IMR-90 (cell line): ENCODE data around the gene NELL2. TPM values are rescaled to one million over a fixed set of nuclear protein-coding genes. Genes with fewer than 3 reads are reported as not detected.

Experiments
- ATAC-seq: fragments of 200-7000 bp; cut with Tn5 transposase; 2 replicates; pipeline ENCODE4 v1.9.1; 2020; ENCODE audit warnings: low read depth, mild to moderate bottlenecking, moderate library complexity
- BruUV-seq: library from RNA; stranded (reverse); fragments of 400-500 nt; replicated peaks from 2 replicates; lab custom pipeline; 2021; lab: Mats Ljungman, UMichigan
- CTCF ChIA-PET: fragments of 300-600 bp; formaldehyde crosslinking; extraction: SDS; loops from one replicate; lab custom pipeline; 2021; ENCODE audit warnings: antibody characterized with exemption; lab: Yijun Ruan, JAX
- POLR2A ChIA-PET: fragments of 300-600 bp; sonication (Branson Sonifier 250); formaldehyde crosslinking; loops from one replicate; lab custom pipeline; 2022; ENCODE audit warnings: antibody characterized with exemption; ENCODE audit not compliant: unreplicated experiment; lab: Charles Lee
- DNase-seq: peaks from one replicate; pipeline ENCODE4 v3.0.0; 2013
- H2AFZ ChIP-seq: replicated peaks from 2 replicates; pipeline ENCODE3; 2013; ENCODE audit warnings: low read length, mild to moderate bottlenecking; ENCODE audit not compliant: poor library complexity
- H2AK5ac ChIP-seq: 2 replicates; pipeline ENCODE4 v1.6.1; 2013; ENCODE audit warnings: low read depth, low read length, inconsistent platforms
- H2AK9ac ChIP-seq: replicated peaks from 2 replicates; pipeline ENCODE3; 2013; ENCODE audit warnings: mild to moderate bottlenecking, low read depth, low read length, moderate library complexity; ENCODE audit not compliant: poor library complexity
- H2BK120ac ChIP-seq: 2 replicates; pipeline ENCODE4 v1.6.1; 2013; ENCODE audit warnings: low read depth, low read length, inconsistent platforms
- H2BK15ac ChIP-seq: 3 replicates; pipeline ENCODE4 v1.6.1; 2013; ENCODE audit warnings: low read depth, low read length, inconsistent platforms
- H2BK20ac ChIP-seq: 2 replicates; pipeline ENCODE4 v1.6.1; 2013; ENCODE audit warnings: low read depth, mild to moderate bottlenecking, inconsistent platforms, low read length, moderate library complexity
- H2BK5ac ChIP-seq: 2 replicates; pipeline ENCODE4 v1.6.1; 2013; ENCODE audit warnings: mild to moderate bottlenecking, low read depth, low read length, inconsistent platforms; ENCODE audit not compliant: poor library complexity, severe bottlenecking
- H3K14ac ChIP-seq: replicated peaks from 2 replicates; pipeline ENCODE4 v1.6.1; 2013; ENCODE audit warnings: low read depth, low read length, inconsistent platforms
- H3K18ac ChIP-seq: 2 replicates; pipeline ENCODE4 v1.6.1; 2013; ENCODE audit warnings: low read depth, low read length, control low read depth
- H3K23ac ChIP-seq: 2 replicates; pipeline ENCODE4 v1.6.1; 2013; ENCODE audit warnings: low read depth, low read length, inconsistent platforms
- H3K27ac ChIP-seq: 2 replicates; pipeline ENCODE4 v1.5.1; 2013; ENCODE audit warnings: mild to moderate bottlenecking, control low read depth, low read length; ENCODE audit not compliant: insufficient read depth
- H3K27me3 ChIP-seq: 2 replicates; pipeline ENCODE4 v1.6.1; 2013; ENCODE audit warnings: low read length; ENCODE audit not compliant: control insufficient read depth, insufficient read depth
- H3K36me3 ChIP-seq: 2 replicates; pipeline ENCODE4 v1.6.1; 2013; ENCODE audit warnings: low read length, mixed read lengths; ENCODE audit not compliant: control insufficient read depth, insufficient read depth
- H3K4ac ChIP-seq: 2 replicates; pipeline ENCODE4 v1.6.1; 2013; ENCODE audit warnings: low read depth, low read length, inconsistent platforms
- H3K4me1 ChIP-seq: 2 replicates; pipeline ENCODE4 v1.6.1; 2013; ENCODE audit warnings: low read length, mixed read lengths; ENCODE audit not compliant: control insufficient read depth, insufficient read depth
- H3K4me2 ChIP-seq: 2 replicates; pipeline ENCODE4 v1.6.1; 2013; ENCODE audit warnings: low read depth, mild to moderate bottlenecking, control low read depth, low read length, moderate library complexity
- H3K4me3 ChIP-seq: 2 replicates; pipeline ENCODE4 v1.5.1; 2013; ENCODE audit warnings: low read depth, mild to moderate bottlenecking, control low read depth, low read length, moderate library complexity; ENCODE audit not compliant: insufficient read depth
- H3K56ac ChIP-seq: 2 replicates; pipeline ENCODE4 v1.6.1; 2013; ENCODE audit warnings: low read length, inconsistent platforms; ENCODE audit not compliant: insufficient read depth; ENCODE audit errors: extremely low read depth
- H3K79me1 ChIP-seq, 2 experiments: 2 replicates each; pipeline ENCODE4 v1.6.1; 2013; ENCODE audit warnings: low read length in 2 of 2, inconsistent platforms in 1 of 2, low read depth in 1 of 2
- H3K9ac ChIP-seq: 2 replicates; pipeline ENCODE4 v1.6.1; 2013; ENCODE audit warnings: low read depth, low read length, control low read depth
- H3K9me1 ChIP-seq: 2 replicates; pipeline ENCODE4 v1.6.1; 2013; ENCODE audit warnings: low read length, inconsistent platforms; ENCODE audit not compliant: insufficient read depth
- H3K9me3 ChIP-seq: 2 replicates; pipeline ENCODE4 v1.6.1; 2013; ENCODE audit warnings: low read length; ENCODE audit not compliant: control insufficient read depth, insufficient read depth
- H4K20me1 ChIP-seq: 2 replicates; pipeline ENCODE4 v1.6.1; 2013; ENCODE audit warnings: low read length, inconsistent platforms; ENCODE audit not compliant: insufficient read depth
- H4K5ac ChIP-seq: 2 replicates; pipeline ENCODE4 v1.6.1; 2013; ENCODE audit warnings: mild to moderate bottlenecking, low read depth, low read length, control low read depth
- H4K8ac ChIP-seq, 2 experiments: 2 replicates each; pipeline ENCODE4 v1.6.1; 2013; ENCODE audit warnings: low read depth in 2 of 2, low read length in 2 of 2, control low read depth in 1 of 2, inconsistent platforms in 1 of 2
- H4K91ac ChIP-seq: 2 replicates; pipeline ENCODE4 v1.6.1; 2013; ENCODE audit warnings: low read depth, low read length, inconsistent platforms; ENCODE audit not compliant: insufficient read depth
- BHLHE40 ChIP-seq: fragments of 150-350 bp; IDR thresholded peaks from 2 replicates; pipeline ENCODE4 v1.6.1; 2016; ENCODE audit warnings: mild to moderate bottlenecking, low read depth, low read length
- POLR2A ChIP-seq: IDR thresholded peaks from 2 replicates; pipeline ENCODE4 v1.6.1; 2012; ENCODE audit warnings: mild to moderate bottlenecking, low read depth, low read length
- RAD21 ChIP-seq: IDR thresholded peaks from 2 replicates; pipeline ENCODE4 v1.6.1; 2012; ENCODE audit warnings: low read length, improper control_type of control experiment
- RCOR1 ChIP-seq: IDR thresholded peaks from 2 replicates; pipeline ENCODE4 v1.6.1; 2012; ENCODE audit warnings: mild to moderate bottlenecking, low read length, improper control_type of control experiment; ENCODE audit not compliant: insufficient replicate concordance
- WGBS, 2 experiments: methylation state at CpG; one replicate each; pipeline versions ENCODE4 v1.1.5 to v1.1.7; 2013; ENCODE audit warnings: missing lambda C conversion rate in 2 of 2; ENCODE audit not compliant: insufficient read length in 1 of 2; ENCODE audit errors: extremely low coverage in 2 of 2; 5-methylcytosine and 5-hydroxymethylcytosine counted together
- dilution Hi-C: fragments of 300-500 bp; cut with HindIII; formaldehyde crosslinking; loops from one replicate; pipeline ENCODE4 v1.14.3; 2018; ENCODE audit warnings: low sequenced_read_pairs; ENCODE audit not compliant: unreplicated experiment
- in situ Hi-C: fragments of 300-500 bp; cut with MboI; formaldehyde crosslinking; loops from 3 replicates; pipeline ENCODE4 v1.14.3; 2019; ENCODE audit warnings: low sequenced_read_pairs, inconsistent platforms, mixed read lengths
- intact Hi-C: fragments of 100-400 bp; cut with micrococcal nuclease; formaldehyde crosslinking; loops from 2 replicates; pipeline ENCODE4 v1.10.0; 2022
- polyA plus RNA-seq, 3 experiments: library from polyadenylated mRNA; depleted of rRNA; stranded (reverse); fragments of >200 nt; gene quantifications; 2 replicates each; pipeline ENCODE4 v1.2.3, GENCODE V29; 2012; ENCODE audit warnings: low replicate concordance in 1 of 3
- total RNA-seq: library from RNA; depleted of rRNA; stranded (reverse); fragments of >200 nt; gene quantifications from 2 replicates; pipeline ENCODE4 v1.2.3, GENCODE V29; 2012
- TF ChIP-seq, protein P1 (sequence below): fragments of 150-350 bp; IDR thresholded peaks from 2 replicates; pipeline ENCODE4 v1.6.1; 2017; ENCODE audit warnings: mild to moderate bottlenecking, antibody characterized with exemption, low read length, low read depth

The NELL2 gene
- total and polyA plus RNA-seq, 2 of the 4 experiments (the other 2 are of a cell fraction) = 0.18 to 0.26 TPM

DNA sequence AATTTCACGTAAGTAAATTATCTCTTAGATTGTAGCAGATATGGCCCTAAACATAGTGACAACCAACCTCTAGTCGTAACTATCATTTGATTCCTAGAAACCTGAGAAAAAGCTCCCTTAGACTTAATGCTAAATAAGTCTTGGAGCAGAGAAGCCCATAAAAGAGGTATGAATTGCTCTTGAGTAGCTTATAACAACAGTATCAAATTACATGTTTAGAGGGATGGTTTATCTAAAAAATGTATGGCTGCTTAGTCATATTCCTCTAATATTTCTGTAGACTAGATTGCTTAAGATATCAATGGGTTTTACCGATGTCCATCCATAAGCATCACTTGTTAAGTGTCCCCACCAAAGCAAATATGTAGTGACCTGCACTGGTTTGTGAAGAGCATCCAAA, 259.7 kb downstream of the NELL2 start:
- H3K18ac ChIP-seq = no peak overlapping the region
- H3K79me1 ChIP-seq = no peaks in the 10 kb centered on the region
- no peaks in the 10 kb centered on the region for H3K36me3 ChIP-seq
- TF ChIP-seq, protein P1, sequence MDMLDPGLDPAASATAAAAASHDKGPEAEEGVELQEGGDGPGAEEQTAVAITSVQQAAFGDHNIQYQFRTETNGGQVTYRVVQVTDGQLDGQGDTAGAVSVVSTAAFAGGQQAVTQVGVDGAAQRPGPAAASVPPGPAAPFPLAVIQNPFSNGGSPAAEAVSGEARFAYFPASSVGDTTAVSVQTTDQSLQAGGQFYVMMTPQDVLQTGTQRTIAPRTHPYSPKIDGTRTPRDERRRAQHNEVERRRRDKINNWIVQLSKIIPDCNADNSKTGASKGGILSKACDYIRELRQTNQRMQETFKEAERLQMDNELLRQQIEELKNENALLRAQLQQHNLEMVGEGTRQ = no peak
- no peak for TF ChIP-seq RCOR1
- TF ChIP-seq POLR2A = no peak
- TF ChIP-seq RAD21 = no peak
- TF ChIP-seq BHLHE40 = no peak
- no peak overlapping the region for H2BK120ac ChIP-seq
- H3K9me3 ChIP-seq = no peaks in the 10 kb centered on the region
- DNase-seq (peak; percentile 18), ATAC-seq (no peak)
- no peak overlapping the region for H2BK15ac ChIP-seq
- intact Hi-C loops = no loop called here
- H3K9me1 ChIP-seq = no peaks in the 10 kb centered on the region
- no peak overlapping the region for H3K56ac ChIP-seq
- BruUV-seq = no TSS peak
- H4K91ac ChIP-seq = no peak overlapping the region
- H3K4me3 ChIP-seq = no peak overlapping the region
- in situ Hi-C loops = no loop called here
- no peak overlapping the region for H3K9ac ChIP-seq
- no peaks in the 10 kb centered on the region for H3K4me1 ChIP-seq
- no peaks in the 10 kb centered on the region for H3K27me3 ChIP-seq
- H4K20me1 ChIP-seq = no peaks in the 10 kb centered on the region
- ChIA-PET POLR2A (no interaction called here), CTCF (no interaction called here)
- H2AK5ac ChIP-seq = no peak overlapping the region
- H3K27ac ChIP-seq = no peak overlapping the region
- H3K23ac ChIP-seq = no peak overlapping the region
- H3K14ac ChIP-seq = no peak overlapping the region
- no peak overlapping the region for H4K8ac ChIP-seq
- no peak overlapping the region for H2BK5ac ChIP-seq
- H2AK9ac ChIP-seq = no peak overlapping the region
- H2BK20ac ChIP-seq = no peak overlapping the region
- no peak overlapping the region for H3K4ac ChIP-seq
- no peak overlapping the region for H2AFZ ChIP-seq
- no peak overlapping the region for H4K5ac ChIP-seq
- H3K4me2 ChIP-seq = no peak overlapping the region
- dilution Hi-C loops = no loop called here
- WGBS, 2 experiments = no CpG with 5 or more reads among the region's 3 CpGs
